ENCODE data around the gene STEAP1B. TPM values are rescaled to one million over a fixed set of nuclear protein-coding genes. Genes with fewer than 3 reads are reported as not detected.

The STEAP1B gene
- total and polyA plus RNA-seq, 8 donors = not detected

GRCh38 chr7:22399546-22399945, 100.4 kb downstream of the STEAP1B start:
- Histone ChIP-seq H3K36me3 (no peaks in the 10 kb centered on the region), H3K4me3 (no peak overlapping the region), H3K4me1 (no peaks in the 10 kb centered on the region), H3K9me3 (no peaks in the 10 kb centered on the region), H3K27ac (no peak overlapping the region), H3K27me3 (no peaks in the 10 kb centered on the region)
- whole genome bisulfite sequencing, 2 donors = 36 to 47% methylated on average over 2 of the region's 2 CpGs
- FAIRE-seq = no peak
- no peak for DNase-seq
- TF ChIP-seq CTCF (IDR thresholded peaks at IDR 0.05) = no peak
- ATAC-seq = no peak
- intact Hi-C loops (cut with DNase I) = no loop called here

- H3K27me3 ChIP-seq = no peaks in the 10 kb centered on the region
- H3K36me3 ChIP-seq = no peaks in the 10 kb centered on the region
- DNase-seq = no peak
- no peaks in the 10 kb centered on the region for H3K4me1 ChIP-seq
- intact Hi-C loops (cut with DNase I) = no loop called here
- no peaks in the 10 kb centered on the region for H3K9me3 ChIP-seq
- no peak overlapping the region for H3K4me3 ChIP-seq
- ATAC-seq = no peak
- FAIRE-seq = no peak
- TF ChIP-seq CTCF (IDR thresholded peaks at IDR 0.05) = no peak
- no peak overlapping the region for H3K27ac ChIP-seq
These were observed 100.9 kb downstream of the STEAP1B start for GRCh38 chr7:22399091-22399490.

- Histone ChIP-seq H3K4me1 (no peaks in the 10 kb centered on the region), H3K9me3 (no peaks in the 10 kb centered on the region), H3K4me3 (no peak overlapping the region), H3K27me3 (no peaks in the 10 kb centered on the region), H3K27ac (no peak overlapping the region), H3K36me3 (no peaks in the 10 kb centered on the region)
- 70 to 85% methylated on average over 5 of the region's 5 CpGs for WGBS, 2 donors
- no peak for FAIRE-seq
- intact Hi-C loops (cut with DNase I) = no loop called here
- no peak for DNase-seq
- TF ChIP-seq CTCF (IDR thresholded peaks at IDR 0.05) = no peak
- no peak for ATAC-seq
These were observed 102.0 kb downstream of the STEAP1B start for GRCh38 chr7:22397981-22398380.

- H3K36me3 ChIP-seq = no peaks in the 10 kb centered on the region
- TF ChIP-seq CTCF (IDR thresholded peaks at IDR 0.05) = no peak
- ATAC-seq (no peak), DNase-seq (no peak), FAIRE-seq (no peak)
- H3K4me1 ChIP-seq = no peaks in the 10 kb centered on the region
- 75 to 83% methylated on average over 5 to 6 of the region's 6 CpGs for WGBS, 2 donors
- intact Hi-C loops (cut with DNase I) = no loop called here
- H3K27ac ChIP-seq = no peak overlapping the region
- no peak overlapping the region for H3K4me3 ChIP-seq
- no peaks in the 10 kb centered on the region for H3K9me3 ChIP-seq
- H3K27me3 ChIP-seq = no peaks in the 10 kb centered on the region
These were observed 104.8 kb downstream of the STEAP1B start for GRCh38 chr7:22395222-22395621.

- no peak for DNase-seq
- intact Hi-C loops (cut with DNase I) = no loop called here
- no peaks in the 10 kb centered on the region for H3K4me1 ChIP-seq
- H3K27me3 ChIP-seq = no peaks in the 10 kb centered on the region
- no peak for ATAC-seq
- 82 to 87% methylated on average over 3 of the region's 3 CpGs for WGBS, 2 donors
- H3K36me3 ChIP-seq = no peaks in the 10 kb centered on the region
- no peak overlapping the region for H3K27ac ChIP-seq
- no peaks in the 10 kb centered on the region for H3K9me3 ChIP-seq
- no peak overlapping the region for H3K4me3 ChIP-seq
- FAIRE-seq = no peak
- no peak for TF ChIP-seq CTCF (IDR thresholded peaks at IDR 0.05)
These were observed 105.2 kb downstream of the STEAP1B start for GRCh38 chr7:22394739-22395138.
